SHP77 (cell line): ENCODE measurements around the gene TPPP3.

Source experiments
- DNase-seq, 2 experiments: peaks; one replicate each; lab custom pipeline; 2025; lab: John Stamatoyannopoulos, UW

The TPPP3 gene

GRCh38 chr16:67404740-67405226 lies 11.5 kb upstream of the TPPP3 start:
- DNase-seq: no peak

GRCh38 chr16:67403976-67404555 lies 10.8 kb upstream of the TPPP3 start:
- DNase-seq: no peak

- no peak for DNase-seq
These were observed 7.6 kb upstream of the TPPP3 start for GRCh38 chr16:67400901-67401300.

GRCh38 chr16:67399749-67400704 lies 6.7 kb upstream of the TPPP3 start:
- peak; percentile 81 to 83 for DNase-seq

- DNase-seq: no peak
These were observed 6.0 kb upstream of the TPPP3 start for GRCh38 chr16:67399218-67399733.

- DNase-seq: no peak
These were observed 5.4 kb upstream of the TPPP3 start for GRCh38 chr16:67398546-67399217.

- DNase-seq: peak in 1 of 2 experiments; percentile 12
These were observed 4.7 kb upstream of the TPPP3 start for GRCh38 chr16:67397812-67398545.

- no peak for DNase-seq
These were observed 3.9 kb upstream of the TPPP3 start for GRCh38 chr16:67397036-67397801.

GRCh38 chr16:67396159-67397035 lies 3.1 kb upstream of the TPPP3 start:
- peak; percentile 87 to 91 for DNase-seq

- peak; percentile 65 to 71 for DNase-seq
These were observed 2.3 kb upstream of the TPPP3 start for GRCh38 chr16:67395458-67396158.

GRCh38 chr16:67395105-67395457 lies 1.8 kb upstream of the TPPP3 start:
- no peak for DNase-seq

- DNase-seq: no peak
These were observed 1.1 kb upstream of the TPPP3 start for GRCh38 chr16:67394155-67395104.

- DNase-seq: no peak
These were observed 473 bp upstream of the TPPP3 start for GRCh38 chr16:67393788-67394154.

GRCh38 chr16:67392301-67393059 lies 818 bp downstream of the TPPP3 start:
- DNase-seq: no peak

- DNase-seq: no peak
These were observed 1.6 kb downstream of the TPPP3 start for GRCh38 chr16:67391424-67392300.

GRCh38 chr16:67390816-67391423 lies 2.4 kb downstream of the TPPP3 start:
- no peak for DNase-seq
